GM12878 (cell line): ENCODE measurements around the gene SMG5. TPM values are rescaled to one million over a fixed set of nuclear protein-coding genes. Genes with fewer than 3 reads are reported as not detected.

Source experiments
- ATF2 ChIP-seq: IDR thresholded peaks from 2 replicates; pipeline ENCODE4 v1.6.1; 2012; ENCODE audit warnings: low read length, inconsistent platforms
- ATF7 ChIP-seq: fragments of 450-650 bp; IDR thresholded peaks from 2 replicates; pipeline ENCODE4 v1.6.1; 2016; ENCODE audit warnings: low read depth, mild to moderate bottlenecking
- CBX3 ChIP-seq: fragments of 200-600 bp; sonication (generic); IDR thresholded peaks from 2 replicates; pipeline ENCODE4 v1.6.1; 2016; ENCODE audit warnings: low read depth, borderline replicate concordance
- DPF2 ChIP-seq: fragments of 450-650 bp; IDR thresholded peaks from 2 replicates; pipeline ENCODE4 v1.6.1; 2017; ENCODE audit warnings: mild to moderate bottlenecking
- E4F1 ChIP-seq: fragments of 450-650 bp; IDR thresholded peaks from 2 replicates; pipeline ENCODE4 v1.6.1; 2018; ENCODE audit warnings: borderline replicate concordance, mild to moderate bottlenecking; ENCODE audit not compliant: partially characterized antibody
- ETV6 ChIP-seq, 2 experiments: fragments of 450-650 bp in 1 of 2; IDR thresholded peaks in 1 of 2; conservative IDR thresholded peaks in 1 of 2; 2 replicates each; pipeline ENCODE4 v1.6.1; 2014; ENCODE audit warnings: antibody characterized with exemption in 1 of 2, borderline replicate concordance in 1 of 2, low read depth in 1 of 2, mild to moderate bottlenecking in 1 of 2, moderate library complexity in 1 of 2
- HDAC2 ChIP-seq: fragments of 200-600 bp; sonication (generic); IDR thresholded peaks from 2 replicates; pipeline ENCODE4 v1.6.1; 2017
- JUND ChIP-seq: IDR thresholded peaks from 2 replicates; pipeline ENCODE4 v1.6.1; 2012; ENCODE audit warnings: low read depth, mild to moderate bottlenecking, low read length, improper control_type of control experiment, moderate library complexity
- MEF2B ChIP-seq: fragments of 450-650 bp; IDR thresholded peaks from 2 replicates; pipeline ENCODE4 v1.6.1; 2018; ENCODE audit warnings: mild to moderate bottlenecking, moderate library complexity; ENCODE audit not compliant: partially characterized antibody, poor library complexity, severe bottlenecking
- MTA3 ChIP-seq: IDR thresholded peaks from 2 replicates; pipeline ENCODE4 v1.6.1; 2012; ENCODE audit warnings: low read length, inconsistent platforms, borderline replicate concordance
- NFYA ChIP-seq: IDR thresholded peaks from 2 replicates; pipeline ENCODE4 v1.6.1; 2011; ENCODE audit warnings: low read depth, mild to moderate bottlenecking, low read length, improper control_type of control experiment, borderline replicate concordance
- NKRF ChIP-seq: fragments of 450-650 bp; conservative IDR thresholded peaks from 2 replicates; pipeline ENCODE4 v1.6.1; 2017; ENCODE audit warnings: mild to moderate bottlenecking, moderate library complexity
- PAX5 ChIP-seq: IDR thresholded peaks from 2 replicates; pipeline ENCODE4 v1.6.1; 2011; ENCODE audit warnings: low read depth, low read length, borderline replicate concordance
- PKNOX1 ChIP-seq: fragments of 450-650 bp; IDR thresholded peaks from 2 replicates; pipeline ENCODE4 v1.6.1; 2016; ENCODE audit warnings: mild to moderate bottlenecking
- RBBP5 ChIP-seq: fragments of 200-600 bp; sonication (generic); conservative IDR thresholded peaks from 2 replicates; pipeline ENCODE4 v1.6.1; 2016
- RELA ChIP-seq: fragments of 450-650 bp; IDR thresholded peaks from 2 replicates; pipeline ENCODE4 v1.8.0; 2014; ENCODE audit warnings: borderline replicate concordance; ENCODE audit not compliant: partially characterized antibody
- SMARCA5 ChIP-seq: fragments of 450-650 bp; IDR thresholded peaks from 2 replicates; pipeline ENCODE4 v1.6.1; 2017; ENCODE audit warnings: mild to moderate bottlenecking
- SMC3 ChIP-seq: IDR thresholded peaks from 2 replicates; pipeline ENCODE4 v1.6.1; 2011; ENCODE audit warnings: low read length, improper control_type of control experiment, borderline replicate concordance
- SP1 ChIP-seq: IDR thresholded peaks from one replicate; pipeline ENCODE4 v1.6.1; 2011; ENCODE audit warnings: low read depth, low read length
- STAT3 ChIP-seq: IDR thresholded peaks from 2 replicates; pipeline ENCODE4 v1.6.1; 2011; ENCODE audit warnings: low read depth, low read length, improper control_type of control experiment
- TBL1XR1 ChIP-seq: IDR thresholded peaks from 2 replicates; pipeline ENCODE4 v1.6.1; 2012; ENCODE audit warnings: low read depth, low read length, improper control_type of control experiment
- TCF12 ChIP-seq: IDR thresholded peaks from 2 replicates; pipeline ENCODE4 v1.6.1; 2011; ENCODE audit warnings: low read depth, mild to moderate bottlenecking, low read length
- YY1 ChIP-seq: IDR thresholded peaks from 2 replicates; pipeline ENCODE4 v1.6.1; 2011; ENCODE audit warnings: low read depth, mild to moderate bottlenecking, low read length
- ZBED1 ChIP-seq: IDR thresholded peaks from 2 replicates; pipeline ENCODE4 v1.6.1; 2016; ENCODE audit warnings: borderline replicate concordance
- polyA plus RNA-seq, 11 experiments: library from polyadenylated mRNA; depleted of rRNA in 4 of 11; unstranded in 6 of 11; stranded (reverse) in 5 of 11; fragments of >200 nt; fragmentation: Nextera tagmentation in 4 of 11; fragmentation: Illumina TruSeq in 1 of 11; extraction: Ambion mirVana in 4 of 11; extraction: Trizol in 1 of 11; gene quantifications; 1 replicate in 1 of 11; 2 replicates in 10 of 11; pipeline versions ENCODE4 v1.2.1 to v1.2.3, GENCODE V29; 2011 to 2016; ENCODE audit warnings: inconsistent platforms in 2 of 11, missing spikeins in 2 of 11, low read depth in 1 of 11
- total RNA-seq, 4 experiments: library from RNA; depleted of rRNA in 3 of 4; stranded (reverse); fragments of >200 nt in 3 of 4; fragmentation: Illumina TruSeq in 1 of 4; extraction: Trizol in 1 of 4; gene quantifications; 2 replicates each; pipeline versions ENCODE4 v1.2.1 to v1.2.3, GENCODE V29; 2013 to 2021

The SMG5 gene
- total and polyA plus RNA-seq, 10 of the 15 experiments (the other 5 are each of a cell fraction or from before 2014, with no cell fraction given): 0.76 to 61.5 (median 48.8) TPM

GRCh38 chr1:156226116-156226538 lies 56.5 kb downstream of the SMG5 start (continued):
- no peak for TF ChIP-seq NFYA
- TF ChIP-seq DPF2: peak; percentile 80
- TF ChIP-seq SP1: peak; percentile 56
- no peak for TF ChIP-seq E4F1
- 0 out of 2 replicates have a peak, but pooled peaks have one; percentile 9 for TF ChIP-seq SMARCA5
- peak; percentile 66; the same call in 1 of the 2 replicates for TF ChIP-seq JUND
- peak; percentile 74; the same call in 1 of the 2 replicates for TF ChIP-seq PAX5
- no peak for TF ChIP-seq STAT3
- TF ChIP-seq ZBED1: peak; percentile 77
- TF ChIP-seq SMC3: peak; percentile 4; the same call in 1 of the 2 replicates
- TF ChIP-seq TBL1XR1: peak; percentile 84; the same call in 1 of the 2 replicates
- peak in 1 of 2 experiments; percentile 59; a peak in 1 of 4 replicates for TF ChIP-seq ETV6 (conservative IDR thresholded peaks at IDR 0.05 in 1 of 2, IDR thresholded peaks at IDR 0.05 in 1 of 2; ENCODE audit: borderline replicate concordance in 1 of 2, low read depth in 1 of 2)
- TF ChIP-seq ATF7: peak; percentile 61
- TF ChIP-seq MTA3: peak; percentile 89
- TF ChIP-seq TCF12: peak; percentile 98
- TF ChIP-seq HDAC2: no peak
- TF ChIP-seq PKNOX1: peak; percentile 48
- no peak for TF ChIP-seq CBX3
- TF ChIP-seq RELA: no peak
- TF ChIP-seq ATF2: peak; percentile 88
- peak; percentile 95 for TF ChIP-seq MEF2B
- TF ChIP-seq YY1: no peak
- no peak for TF ChIP-seq RBBP5
- peak; percentile 43; the same call in 1 of the 2 replicates for TF ChIP-seq NKRF
